ENCODE measurements around the gene SORCS2.
"Not testable (repeated sequence)": the region's sequence is repeated elsewhere in the genome, so short reads cannot be mapped to it uniquely, and the experiment has no call there.

DNA sequence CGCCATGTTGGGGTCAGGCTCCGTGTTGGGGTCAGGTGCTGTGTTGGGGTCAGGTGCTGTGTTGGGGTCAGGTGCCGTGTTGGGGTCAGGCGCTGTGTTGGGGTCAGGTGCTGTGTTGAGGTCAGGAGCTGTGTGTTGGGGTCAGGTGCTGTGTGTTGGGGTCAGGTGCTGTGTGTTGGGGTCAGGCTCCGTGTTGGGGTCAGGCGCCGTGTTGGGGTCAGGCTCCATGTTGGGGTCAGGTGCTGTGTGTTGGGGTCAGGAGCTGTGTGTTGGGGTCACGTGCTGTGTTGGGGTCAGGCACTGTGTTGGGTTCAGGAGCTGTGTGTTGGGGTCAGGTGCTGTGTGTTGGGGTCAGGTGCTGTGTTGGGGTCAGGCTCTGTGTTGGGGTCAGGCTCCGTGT lies 260.5 kb downstream of the SORCS2 start:
- TF ChIP-seq, protein P1, sequence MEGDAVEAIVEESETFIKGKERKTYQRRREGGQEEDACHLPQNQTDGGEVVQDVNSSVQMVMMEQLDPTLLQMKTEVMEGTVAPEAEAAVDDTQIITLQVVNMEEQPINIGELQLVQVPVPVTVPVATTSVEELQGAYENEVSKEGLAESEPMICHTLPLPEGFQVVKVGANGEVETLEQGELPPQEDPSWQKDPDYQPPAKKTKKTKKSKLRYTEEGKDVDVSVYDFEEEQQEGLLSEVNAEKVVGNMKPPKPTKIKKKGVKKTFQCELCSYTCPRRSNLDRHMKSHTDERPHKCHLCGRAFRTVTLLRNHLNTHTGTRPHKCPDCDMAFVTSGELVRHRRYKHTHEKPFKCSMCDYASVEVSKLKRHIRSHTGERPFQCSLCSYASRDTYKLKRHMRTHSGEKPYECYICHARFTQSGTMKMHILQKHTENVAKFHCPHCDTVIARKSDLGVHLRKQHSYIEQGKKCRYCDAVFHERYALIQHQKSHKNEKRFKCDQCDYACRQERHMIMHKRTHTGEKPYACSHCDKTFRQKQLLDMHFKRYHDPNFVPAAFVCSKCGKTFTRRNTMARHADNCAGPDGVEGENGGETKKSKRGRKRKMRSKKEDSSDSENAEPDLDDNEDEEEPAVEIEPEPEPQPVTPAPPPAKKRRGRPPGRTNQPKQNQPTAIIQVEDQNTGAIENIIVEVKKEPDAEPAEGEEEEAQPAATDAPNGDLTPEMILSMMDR (optimal IDR thresholded peaks at IDR 0.05 in 1 of 3, IDR thresholded peaks at IDR 0.05 in 1 of 3, conservative IDR thresholded peaks at IDR 0.05 in 1 of 3; ENCODE audit: extremely low read depth in 1 of 3, insufficient read depth in 2 of 3, low read length in 3 of 3) = not testable (repeated sequence)
- TF ChIP-seq EZH2 (IDR thresholded peaks at IDR 0.05; ENCODE audit: low read length) = not testable (repeated sequence)

All from keratinocyte (primary cell).